HG03439 (cell line): ENCODE measurements around the gene WSCD2.

Source experiments
- ATAC-seq: cut with Tn5 transposase; IDR thresholded peaks from one replicate; pipeline ENCODE4 v1.9.1; 2021; ENCODE audit warnings: mild to moderate bottlenecking, moderate library complexity; ENCODE audit not compliant: unreplicated experiment

Gene WSCD2

GRCh38 chr12:108126990-108127501, 2.0 kb upstream of the WSCD2 start:
- no peak for ATAC-seq

GRCh38 chr12:108127654-108128053, 1.4 kb upstream of the WSCD2 start:
- ATAC-seq, result no peak

- ATAC-seq, result no peak
Measured at GRCh38 chr12:108128221-108129016, 669 bp upstream of the WSCD2 start.

GRCh38 chr12:108131035-108131434, 1.9 kb downstream of the WSCD2 start:
- ATAC-seq, result no peak

GRCh38 chr12:108131657-108132126, 2.6 kb downstream of the WSCD2 start:
- ATAC-seq, result no peak

GRCh38 chr12:108133482-108133881, 4.4 kb downstream of the WSCD2 start:
- no peak for ATAC-seq

- ATAC-seq, result no peak
Measured at GRCh38 chr12:108134744-108135143, 5.7 kb downstream of the WSCD2 start.

- no peak for ATAC-seq
Measured at GRCh38 chr12:108135627-108136026, 6.5 kb downstream of the WSCD2 start.

- ATAC-seq, result no peak
Measured at GRCh38 chr12:108136697-108137096, 7.6 kb downstream of the WSCD2 start.

- ATAC-seq, result no peak
Measured at GRCh38 chr12:108139454-108139853, 10.4 kb downstream of the WSCD2 start.

GRCh38 chr12:108140501-108140900, 11.4 kb downstream of the WSCD2 start:
- no peak for ATAC-seq

- no peak for ATAC-seq
Measured at GRCh38 chr12:108141600-108142130, 12.6 kb downstream of the WSCD2 start.

GRCh38 chr12:108143144-108143543, 14.1 kb downstream of the WSCD2 start:
- no peak for ATAC-seq

- no peak for ATAC-seq
Measured at GRCh38 chr12:108144080-108144479, 15.0 kb downstream of the WSCD2 start.

- no peak for ATAC-seq
Measured at GRCh38 chr12:108145011-108145410, 15.9 kb downstream of the WSCD2 start.

GRCh38 chr12:108146035-108146893, 17.2 kb downstream of the WSCD2 start:
- ATAC-seq, result no peak

- no peak for ATAC-seq
Measured at GRCh38 chr12:108147279-108147678, 18.2 kb downstream of the WSCD2 start.

- ATAC-seq, result no peak
Measured at GRCh38 chr12:108148521-108149074, 19.5 kb downstream of the WSCD2 start.

GRCh38 chr12:108150436-108150835, 21.3 kb downstream of the WSCD2 start:
- no peak for ATAC-seq

- no peak for ATAC-seq
Measured at GRCh38 chr12:108151533-108152169, 22.6 kb downstream of the WSCD2 start.

- ATAC-seq, result no peak
Measured at GRCh38 chr12:108152170-108152538, 23.1 kb downstream of the WSCD2 start.
